Limb (tissue), 2 donors: ENCODE measurements around the gene DEPDC7.
A peak's percentile ranks its signal among the peaks of the same experiment; 100 is the strongest.
"Not testable (repeated sequence)": the region's sequence is repeated elsewhere in the genome, so short reads cannot be mapped to it uniquely, and the experiment has no call there.

Experiments
- DNase-seq, 2 donors: peaks; one replicate each; pipeline ENCODE4 v3.0.0-alpha.2; 2016; ENCODE audit errors: extremely low spot score in 2 of 2

DEPDC7 gene

DNA sequence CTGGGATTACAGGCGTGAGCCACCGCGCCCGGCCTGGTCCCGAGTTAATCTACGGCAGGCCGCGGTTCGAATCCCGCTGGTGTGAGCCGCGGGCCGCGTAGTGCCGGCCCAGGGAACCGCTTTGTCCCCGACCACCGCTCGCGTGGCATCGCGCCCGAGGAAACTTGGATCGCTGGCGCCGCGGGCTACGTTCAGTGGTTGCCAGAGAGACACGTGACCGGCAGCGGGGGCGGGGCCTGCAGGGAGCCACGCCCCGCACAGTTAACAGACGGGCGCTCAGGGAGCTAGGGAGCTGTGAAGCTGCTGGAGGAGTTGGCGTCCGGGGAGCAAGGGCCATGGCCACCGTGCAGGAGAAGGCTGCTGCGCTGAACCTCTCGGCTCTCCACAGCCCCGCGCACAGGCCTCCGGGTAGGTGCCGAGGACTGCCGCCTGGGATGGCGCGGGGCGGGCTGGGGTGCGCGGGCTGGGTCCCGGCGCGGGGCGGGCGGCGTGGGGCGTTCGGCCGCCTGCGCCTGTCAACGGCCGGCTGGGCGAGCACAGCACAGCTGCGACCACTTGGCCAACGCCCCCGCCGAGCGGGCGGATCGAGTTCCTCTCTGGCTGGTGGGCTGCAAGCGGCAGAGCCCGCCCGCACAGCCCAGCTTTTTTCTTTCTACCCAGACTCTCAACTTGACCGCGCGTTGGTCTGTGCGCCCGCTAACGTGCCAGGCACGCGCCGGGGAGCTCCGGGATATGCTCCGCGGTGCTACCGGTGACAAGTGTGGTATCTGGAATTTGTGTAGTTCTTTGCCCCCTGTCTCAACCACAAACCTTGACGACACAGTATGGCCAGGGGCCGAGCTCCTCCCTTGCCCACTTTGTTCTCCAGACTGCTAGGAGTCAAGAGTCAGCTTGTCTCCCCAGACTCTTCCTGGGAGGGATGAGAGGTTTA is at the start of gene DEPDC7:
TSS of gene DEPDC7 (plus strand) at position 258 of the 931 bp plus-strand sequence. CDS start at position 336, 78 bp downstream.
- peak; percentile 89 to 93 for DNase-seq

DNA sequence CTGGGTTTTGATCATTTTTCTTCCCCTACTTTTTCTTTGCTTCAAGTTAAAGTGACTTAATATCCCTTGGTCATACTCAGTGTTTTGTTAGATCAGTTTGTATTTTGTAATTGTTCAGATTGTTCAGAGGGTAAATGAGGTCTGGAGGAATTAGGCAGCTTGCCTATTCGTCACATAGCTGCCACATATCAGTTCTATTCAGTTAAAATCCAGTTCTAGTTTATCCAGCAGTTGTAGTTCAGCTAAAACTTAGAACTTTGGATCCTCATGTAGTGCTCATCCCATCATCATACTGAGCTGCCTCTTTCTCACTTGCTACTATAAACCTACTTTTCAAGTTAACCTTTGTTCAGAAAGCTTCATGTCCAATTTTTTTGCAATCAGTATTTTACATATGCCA is 47.1 kb upstream of the DEPDC7 start:
- no peak for DNase-seq

DNA sequence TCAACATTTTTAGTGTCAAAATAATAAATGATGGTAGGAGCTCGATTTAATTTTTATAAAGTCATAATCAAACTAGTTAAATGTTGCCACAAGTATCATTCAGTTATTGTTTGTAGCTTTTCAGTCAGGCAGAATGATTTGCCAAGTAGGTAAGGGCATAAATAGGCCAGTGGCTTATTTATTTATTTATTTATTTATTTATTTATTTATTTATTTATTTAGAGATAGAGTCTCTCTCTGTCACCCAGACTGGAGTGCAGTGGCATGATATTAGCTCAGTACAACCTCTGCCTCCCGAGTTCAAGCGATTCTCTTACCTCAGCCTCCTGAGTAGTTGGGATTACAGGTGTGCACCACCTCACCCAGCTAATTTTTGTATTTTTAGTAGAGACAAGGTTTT is 43.4 kb upstream of the DEPDC7 start:
- DNase-seq: not testable (repeated sequence)

DNA sequence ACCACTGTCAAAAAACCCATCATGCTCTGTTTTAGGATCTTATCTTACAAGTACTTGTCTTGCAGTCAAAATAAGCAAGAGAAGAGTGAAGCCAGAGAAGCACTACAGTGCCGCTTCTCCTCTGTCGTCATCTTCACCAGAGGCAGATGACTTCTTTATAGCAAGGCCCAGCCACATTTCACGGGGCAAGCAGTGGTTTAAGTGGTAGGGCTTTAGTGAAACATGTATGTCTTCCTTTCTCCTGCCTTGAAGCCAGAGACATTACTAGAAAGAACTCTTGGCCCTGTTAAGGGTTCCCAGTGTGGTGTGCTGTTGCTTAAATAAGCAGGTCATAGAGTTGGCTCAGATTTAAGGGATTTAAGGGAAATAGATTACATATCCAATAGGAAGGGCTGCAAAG is 42.9 kb upstream of the DEPDC7 start:
- DNase-seq: no peak

DNA sequence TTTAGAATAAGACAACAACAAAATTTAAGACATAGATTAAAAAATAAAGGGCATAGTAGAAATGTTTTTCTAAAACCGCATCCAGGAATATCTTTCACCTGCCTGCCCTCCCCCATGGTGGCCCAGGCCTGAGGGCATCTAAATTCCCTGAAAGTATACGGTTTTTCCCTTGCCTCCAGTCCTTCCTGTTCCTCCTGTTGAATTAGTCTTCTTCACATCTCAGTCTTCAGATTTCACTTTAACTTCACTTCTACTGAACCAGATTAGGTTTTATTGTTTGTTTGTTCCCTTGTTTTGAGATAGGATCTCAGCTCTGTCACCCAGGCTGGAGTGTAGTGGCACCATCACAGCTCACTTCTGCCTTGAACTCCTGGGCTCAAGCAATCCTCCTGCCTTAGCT is 33.1 kb upstream of the DEPDC7 start:
- DNase-seq: no peak

DNA sequence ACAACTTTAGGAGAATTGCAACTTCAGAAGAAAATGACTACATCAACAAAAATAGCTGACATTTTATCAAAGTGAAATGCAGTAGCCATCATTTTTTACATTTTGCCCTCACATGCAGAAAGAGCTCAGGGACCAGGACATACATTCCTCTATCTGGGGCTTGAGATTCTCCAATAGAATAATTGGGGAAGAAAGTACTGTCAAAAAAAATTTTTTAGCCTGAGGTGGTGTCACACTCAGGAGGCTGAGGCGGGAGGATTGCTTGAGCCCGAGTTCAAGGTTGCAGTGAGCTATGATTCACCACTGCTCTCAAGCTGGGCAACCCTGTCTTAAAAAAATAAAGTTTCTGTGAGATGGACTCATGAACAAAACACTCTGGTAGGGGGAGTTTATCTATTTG is 32.2 kb upstream of the DEPDC7 start:
- DNase-seq: no peak

DNA sequence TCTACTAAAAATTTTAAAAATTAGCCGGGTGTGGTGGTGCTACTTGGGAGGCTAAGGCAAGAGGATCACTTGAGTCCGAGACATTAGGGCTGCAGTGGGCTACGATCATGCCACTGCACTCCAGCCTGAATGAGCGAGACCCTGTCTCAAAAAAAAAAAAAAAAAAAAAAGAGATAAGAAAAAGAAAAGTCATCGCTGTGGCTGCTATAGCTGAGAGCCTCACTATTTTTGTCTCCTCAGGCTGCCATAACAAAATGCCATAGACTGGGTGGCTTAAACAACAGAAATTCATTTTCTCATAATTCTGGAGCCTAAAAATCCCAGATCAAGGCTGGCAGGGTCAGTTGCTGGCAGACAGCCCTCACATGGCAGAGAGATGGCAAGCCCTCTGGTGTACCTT is 30.1 kb upstream of the DEPDC7 start:
- DNase-seq: no peak

DNA sequence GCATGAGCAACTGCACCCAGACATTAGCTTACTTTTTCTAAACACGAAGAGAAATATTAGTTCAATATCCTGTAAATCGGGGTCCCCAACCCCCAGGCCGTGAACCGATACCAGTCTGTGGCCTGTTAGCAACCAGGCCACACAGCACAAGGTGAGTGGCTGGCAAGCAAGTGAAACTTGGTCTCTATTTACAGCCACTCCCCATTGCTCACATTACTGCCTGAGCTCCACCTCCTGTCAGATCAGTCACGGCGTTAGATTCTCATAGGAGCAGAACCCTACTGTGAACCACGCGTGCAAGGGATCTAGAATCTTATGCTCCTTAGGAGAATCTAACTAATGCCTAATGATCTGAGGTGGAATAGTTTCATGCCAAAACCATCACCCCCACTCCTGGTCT is 27.8 kb upstream of the DEPDC7 start:
- no peak for DNase-seq

DNA sequence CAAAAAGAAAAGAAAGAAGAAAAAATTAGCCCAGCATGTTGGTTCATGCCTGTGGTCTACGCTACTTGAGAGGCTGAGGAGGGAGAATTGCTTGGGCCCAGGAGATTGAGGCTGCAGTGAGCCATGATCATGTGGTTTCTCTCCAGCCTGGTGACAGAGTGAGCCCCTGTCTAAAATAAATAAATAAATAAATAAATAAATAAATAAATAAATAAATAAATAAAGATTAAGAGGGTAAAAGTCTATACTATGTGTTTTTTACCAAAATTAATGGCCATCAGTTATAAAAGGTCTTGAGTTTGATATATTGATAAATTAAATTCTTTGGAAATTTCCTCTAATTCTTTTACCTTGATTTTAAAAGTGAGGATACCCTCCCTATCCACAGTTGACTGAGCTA is 25.2 kb upstream of the DEPDC7 start:
- no peak for DNase-seq

DNA sequence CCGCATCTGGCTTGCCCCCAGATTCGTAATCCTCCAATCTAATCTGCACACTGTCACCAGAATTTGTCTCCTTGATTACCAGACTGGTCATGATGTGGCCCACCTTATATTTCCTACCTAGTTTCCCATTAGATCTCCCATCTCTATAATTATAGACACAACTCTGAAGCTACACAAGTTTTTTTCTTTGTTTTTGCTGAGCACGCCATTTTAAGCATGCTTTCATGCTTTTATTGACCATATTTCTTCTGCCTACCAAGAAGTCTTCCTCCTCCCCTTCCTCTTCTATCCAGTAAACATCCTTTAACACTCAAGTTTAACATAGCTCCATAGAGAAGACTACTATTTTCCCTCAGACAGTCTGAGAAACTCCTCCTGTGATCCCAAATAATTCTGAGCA is 24.3 kb upstream of the DEPDC7 start:
- DNase-seq: no peak

DNA sequence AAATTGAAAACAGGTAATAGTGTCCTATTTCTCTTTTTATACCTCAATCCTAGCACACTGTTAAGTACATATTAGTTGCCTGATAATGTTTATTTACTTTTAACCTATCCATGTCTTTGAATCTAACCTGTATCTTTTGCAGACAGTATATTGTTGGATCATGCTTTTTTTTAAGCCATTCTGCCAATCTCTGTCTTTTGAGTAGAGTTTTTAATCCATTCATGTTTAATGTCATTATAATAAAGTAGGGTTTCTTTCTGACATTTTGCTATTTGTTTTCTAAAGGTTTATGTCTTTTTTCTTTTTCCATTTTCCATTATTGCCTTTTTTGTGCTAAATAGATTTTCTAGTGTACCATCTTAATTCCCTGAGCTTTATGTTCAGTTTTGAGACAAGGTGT is 23.8 kb upstream of the DEPDC7 start:
- DNase-seq: no peak

DNA sequence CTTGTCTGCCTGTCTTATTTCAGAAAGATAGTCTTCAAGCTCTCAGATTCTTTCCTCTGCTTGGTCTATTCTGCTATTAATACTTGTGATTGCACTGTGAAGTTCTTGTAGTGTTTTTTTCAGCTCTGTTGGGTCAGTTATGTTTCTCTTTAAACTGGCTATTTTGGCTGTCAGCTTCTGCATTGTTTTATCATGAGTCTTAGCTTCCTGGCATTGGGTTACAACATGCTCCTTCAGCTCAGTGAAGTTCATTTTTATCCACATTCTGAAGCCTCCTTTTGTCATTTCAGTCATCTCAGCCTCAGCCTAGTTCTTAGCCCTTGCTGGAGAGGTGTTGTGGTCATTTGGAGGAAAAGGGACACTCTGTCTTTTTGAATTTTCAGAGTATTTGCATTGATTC is 15.5 kb upstream of the DEPDC7 start:
- no peak for DNase-seq

DNA sequence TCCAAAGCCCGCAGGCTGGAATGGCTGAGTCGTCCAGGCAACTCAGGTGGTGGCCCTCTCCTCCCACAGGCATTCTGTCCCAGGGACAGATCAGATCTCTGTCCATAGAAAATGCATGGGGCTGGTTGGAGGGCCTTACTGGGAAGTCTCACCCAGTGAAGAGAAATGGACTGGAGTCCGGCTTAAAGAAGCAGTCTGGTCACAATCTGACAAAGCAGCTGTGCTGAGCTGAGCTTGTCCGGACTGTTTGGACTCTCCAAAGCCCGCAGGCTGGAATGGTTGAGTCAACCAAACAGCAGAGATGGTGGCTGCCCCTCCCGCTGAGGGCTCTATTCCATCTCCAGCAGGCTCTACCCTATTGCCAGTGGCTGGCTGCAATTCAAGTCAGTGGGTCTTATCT is 14.4 kb upstream of the DEPDC7 start:
- DNase-seq: no peak

DNA sequence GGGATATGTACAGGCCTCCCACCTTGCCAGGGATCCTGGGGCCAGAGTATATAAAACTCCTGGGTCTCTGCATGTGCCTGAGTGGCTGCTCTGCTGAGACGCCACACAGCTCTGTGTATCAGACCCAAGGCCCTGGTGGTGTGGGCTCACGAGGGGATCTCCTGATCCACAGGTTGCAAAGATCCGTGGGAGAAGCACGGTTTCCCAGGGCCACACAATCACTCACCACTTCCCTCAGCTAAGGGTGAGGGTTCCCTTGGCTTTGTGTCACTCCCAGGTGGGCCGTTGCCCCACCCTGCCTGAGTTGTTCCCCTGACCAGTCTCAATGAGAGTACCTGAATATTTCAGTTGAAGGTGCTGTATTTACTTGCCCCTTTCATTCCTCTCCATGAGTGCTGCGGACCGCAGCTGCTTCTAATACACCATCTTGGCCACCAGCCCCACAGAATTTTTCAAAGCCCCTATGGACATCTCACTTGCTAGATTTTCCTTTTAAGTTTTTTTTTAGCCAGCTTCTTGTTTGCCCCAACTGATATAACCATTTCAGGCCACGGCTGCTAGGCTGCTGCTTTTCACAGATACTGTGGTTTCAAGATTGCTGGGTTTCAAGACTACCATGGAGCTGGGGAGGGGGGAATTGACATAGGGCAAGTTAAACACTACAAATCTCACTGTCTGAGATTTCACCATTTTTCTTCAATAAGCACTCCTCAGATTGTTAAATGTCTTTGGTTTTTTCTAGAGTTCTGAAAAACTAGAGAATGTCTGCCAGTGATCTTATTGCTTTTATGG is 13.7 kb upstream of the DEPDC7 start:
- no peak for DNase-seq

DNA sequence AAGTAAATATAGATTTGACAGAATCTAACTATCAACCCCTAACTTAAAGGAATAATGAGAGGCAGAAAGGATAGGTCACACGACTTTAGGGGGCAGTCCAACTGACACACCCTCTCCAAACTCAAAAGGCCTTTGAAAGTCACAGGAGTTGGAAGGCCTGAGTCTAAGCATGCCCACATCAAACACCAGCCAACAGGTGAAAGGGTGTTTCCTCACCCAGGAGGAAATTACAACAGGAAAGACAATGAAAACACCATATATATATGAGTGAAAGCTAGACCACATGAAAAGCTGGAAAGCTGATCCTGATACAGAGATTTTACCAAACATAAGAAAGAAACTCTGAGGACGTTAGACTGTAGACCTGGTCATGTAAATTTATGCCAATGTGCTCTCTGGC is 10.5 kb upstream of the DEPDC7 start:
- no peak for DNase-seq

DNA sequence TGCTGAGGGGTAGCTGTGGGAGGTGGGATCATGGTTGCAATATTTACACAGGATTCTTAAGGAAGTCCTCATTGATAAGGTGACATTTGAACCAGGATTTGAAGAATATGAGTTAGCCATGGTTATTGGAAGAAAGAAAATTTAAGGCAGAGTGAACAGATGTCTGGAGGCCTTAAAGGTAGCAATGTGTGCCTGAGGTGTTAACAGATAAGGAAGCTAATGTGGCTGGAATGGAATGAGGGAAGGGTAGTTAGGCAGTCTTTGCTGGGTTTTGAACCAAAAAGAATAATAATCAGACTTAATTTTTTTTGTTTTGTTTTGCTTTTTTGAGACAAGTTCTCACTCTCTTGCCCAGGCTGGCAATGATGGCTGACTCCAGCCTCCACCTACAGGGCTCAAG is 9.7 kb upstream of the DEPDC7 start:
- no peak for DNase-seq

DNA sequence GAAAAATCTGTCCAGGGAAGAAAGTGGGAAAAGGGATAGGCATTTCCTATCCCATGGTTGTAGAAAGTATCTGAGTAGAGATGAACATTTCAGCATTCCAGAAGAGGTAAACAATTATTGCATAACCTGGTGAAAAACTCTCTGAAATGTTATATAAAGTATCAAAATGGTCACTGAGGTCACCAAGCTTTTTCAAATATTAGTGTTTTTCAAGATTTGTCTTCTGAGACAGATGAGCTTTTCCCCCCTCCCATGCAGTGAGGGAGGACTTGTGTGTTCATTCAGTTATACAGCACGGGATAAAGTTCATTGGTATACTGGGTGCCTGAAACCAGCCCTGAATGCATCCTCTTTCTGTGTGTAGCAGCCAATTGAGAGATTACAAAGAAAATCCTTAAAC is 1.9 kb upstream of the DEPDC7 start:
- DNase-seq: no peak

DNA sequence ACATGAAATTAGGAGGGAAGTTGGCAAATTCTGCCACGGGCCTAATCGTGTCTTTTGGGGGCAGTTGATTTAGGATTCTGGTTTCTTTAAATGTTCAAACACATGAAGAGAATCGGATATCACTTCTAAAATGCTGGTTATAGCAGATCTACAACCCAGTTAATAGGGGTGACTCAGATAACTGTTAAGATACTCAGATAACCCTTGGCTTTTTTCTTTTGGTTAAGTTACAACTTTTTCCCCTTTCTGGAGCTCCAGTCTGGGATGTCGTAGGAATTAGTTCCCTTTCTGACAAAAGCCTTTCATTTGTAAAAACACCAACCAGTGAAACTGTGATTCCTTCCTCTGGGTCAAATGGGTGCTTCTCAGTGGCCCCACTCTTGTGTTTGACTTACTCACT is 976 bp downstream of the DEPDC7 start:
- DNase-seq: no peak

DNA sequence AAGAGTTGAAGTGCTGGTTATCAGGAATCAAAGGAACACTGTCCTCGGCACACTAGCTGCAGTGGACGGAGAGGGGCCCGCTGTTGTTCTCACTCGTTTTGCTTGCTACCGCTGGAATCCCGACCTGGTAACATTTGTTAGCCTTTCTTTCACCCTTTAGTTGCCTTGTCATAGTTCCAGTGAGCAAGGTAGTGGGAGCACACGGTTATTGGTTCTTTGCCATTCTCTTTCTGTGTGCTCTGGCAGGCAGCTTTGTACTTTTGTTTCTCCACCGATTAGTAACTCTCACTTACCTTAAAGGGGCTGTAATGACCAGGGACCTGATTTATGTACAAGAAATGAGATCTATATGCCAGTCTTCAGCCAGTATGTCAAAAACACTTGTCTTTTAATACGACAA is 1.8 kb downstream of the DEPDC7 start:
- no peak for DNase-seq

DNA sequence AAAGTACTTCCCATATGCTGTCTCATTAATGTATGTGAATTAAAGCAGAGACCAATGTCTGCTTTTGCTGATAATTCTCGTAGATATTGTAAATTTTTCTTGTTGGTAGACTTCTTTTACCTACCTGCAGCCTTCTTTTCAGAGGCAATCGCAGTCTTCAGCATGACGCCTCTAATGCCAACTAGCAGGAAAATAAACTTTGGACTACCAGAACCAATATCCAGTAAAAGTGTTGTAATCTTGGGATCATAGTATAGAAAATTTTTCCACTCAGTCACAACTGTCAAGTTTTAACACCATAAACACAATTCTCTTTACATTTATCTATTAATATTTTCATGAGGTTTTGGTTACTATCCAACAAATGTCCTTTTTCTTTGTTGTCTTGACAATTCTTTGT is 2.3 kb downstream of the DEPDC7 start:
- no peak for DNase-seq

DNA sequence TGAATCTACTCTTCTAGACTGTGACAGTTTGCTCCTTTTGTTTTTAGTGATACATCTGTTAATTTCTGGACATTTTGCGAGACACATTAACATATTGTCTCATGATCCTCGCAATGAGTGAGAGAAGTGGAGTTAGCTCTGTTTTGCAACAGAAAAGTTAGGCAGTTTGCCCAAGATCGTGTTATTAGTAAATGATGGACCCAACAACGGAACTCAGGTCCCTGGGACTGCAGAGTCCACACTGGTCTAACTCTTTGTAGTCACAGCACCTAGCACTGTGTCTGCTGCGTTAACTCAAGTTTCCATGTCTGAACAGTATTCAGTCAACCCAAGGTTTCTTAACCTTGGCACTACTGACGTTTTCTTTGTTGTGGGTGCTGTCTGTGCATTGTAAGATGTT is 3.2 kb downstream of the DEPDC7 start:
- DNase-seq: no peak

DNA sequence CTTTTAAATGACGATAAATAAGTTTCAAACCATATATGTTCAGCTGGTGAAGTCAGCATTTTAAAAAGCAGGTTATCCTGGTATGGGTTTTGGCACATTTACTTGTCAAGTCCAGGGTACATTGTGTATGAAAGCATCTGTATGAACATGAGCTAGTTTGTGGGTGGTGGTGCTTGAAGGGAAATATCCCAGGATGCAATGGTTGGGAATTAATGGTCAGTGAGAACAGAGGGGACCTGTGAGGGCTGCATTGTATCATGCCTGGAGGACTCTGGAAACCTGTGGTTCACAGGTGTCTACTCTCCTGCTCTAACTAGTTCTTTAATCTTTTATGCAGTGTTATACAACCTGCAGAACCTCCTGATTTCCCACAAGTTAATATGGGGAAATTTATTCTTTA is 5.8 kb downstream of the DEPDC7 start:
- no peak for DNase-seq

DNA sequence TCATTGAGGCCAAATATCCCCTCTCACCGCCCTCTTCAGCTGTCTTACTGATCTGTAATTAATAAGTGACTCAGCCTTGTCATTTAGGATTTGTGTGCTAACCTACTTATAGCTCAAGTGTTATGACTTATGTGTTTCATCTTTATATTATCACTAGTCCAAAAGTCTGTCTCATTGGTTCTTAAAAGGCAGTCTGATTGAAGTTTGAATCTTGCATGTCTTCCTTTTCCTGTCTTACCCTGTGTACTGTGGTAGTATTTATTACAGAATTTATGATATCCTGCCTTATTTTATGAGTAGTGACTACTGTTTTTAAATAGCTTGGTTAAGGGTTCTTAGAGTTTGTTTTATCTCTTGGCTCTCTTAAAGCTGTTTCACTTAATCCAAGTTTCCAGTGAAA is 6.3 kb downstream of the DEPDC7 start:
- DNase-seq: no peak
